ENCODE measurements around the gene NPAS1. TPM values are rescaled to one million over a fixed set of nuclear protein-coding genes. Genes with fewer than 3 reads are reported as not detected.

Gene NPAS1
- total RNA-seq, 2 experiments from 2014 or later = 0.50 TPM; not detected in 1

DNA sequence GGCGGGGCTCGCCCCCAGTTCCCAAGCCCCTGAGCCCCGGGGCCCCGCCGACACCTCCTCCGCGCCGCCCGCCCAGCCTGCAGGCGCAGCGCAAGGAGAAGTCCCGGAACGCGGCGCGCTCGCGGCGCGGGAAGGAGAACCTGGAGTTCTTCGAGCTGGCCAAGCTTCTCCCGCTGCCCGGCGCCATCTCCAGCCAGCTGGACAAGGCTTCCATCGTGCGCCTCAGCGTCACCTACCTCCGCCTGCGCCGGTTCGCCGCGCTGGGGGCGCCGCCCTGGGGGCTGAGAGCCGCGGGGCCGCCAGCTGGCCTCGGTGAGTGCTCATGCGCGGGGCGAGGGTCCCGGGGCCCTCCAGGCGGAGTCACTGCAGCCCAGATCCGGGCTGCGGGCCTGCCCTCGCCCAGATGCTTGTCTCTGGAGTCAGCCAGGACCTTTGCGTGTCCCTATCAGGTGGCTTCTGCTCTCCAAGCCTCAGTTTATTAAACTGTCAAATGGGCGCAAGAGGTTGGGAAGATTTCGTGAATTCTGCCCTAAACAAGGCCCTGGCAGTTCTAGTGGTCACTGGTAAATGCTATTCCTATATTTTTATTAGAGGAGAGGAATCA is 2.0 kb downstream of the NPAS1 start:
- ChIA-PET POLR2A (no interaction called here), CTCF (interaction anchor here (1.3 kb wide), 1 partner anchor 8 kb away, joined by 7 read pairs; no protein-coding TSS in a partner anchor)
- H3K4me1 Mint-ChIP-seq = peaks cover 9% of the 10 kb centered on the region
- no peak overlapping the region for H3K27ac Mint-ChIP-seq
- no peaks in the 10 kb centered on the region for H3K36me3 Mint-ChIP-seq (ENCODE audit: low read depth)
- intact Hi-C loops (cut with DNase I, micrococcal nuclease) = no loop called here
- H3K27me3 Mint-ChIP-seq = peaks cover 41% of the 10 kb centered on the region
- no peaks in the 10 kb centered on the region for H3K9me3 Mint-ChIP-seq (ENCODE audit: low read depth)
- DNase-seq = no peak
- ATAC-seq = no peak
- H3K4me3 Mint-ChIP-seq = no peak overlapping the region

DNA sequence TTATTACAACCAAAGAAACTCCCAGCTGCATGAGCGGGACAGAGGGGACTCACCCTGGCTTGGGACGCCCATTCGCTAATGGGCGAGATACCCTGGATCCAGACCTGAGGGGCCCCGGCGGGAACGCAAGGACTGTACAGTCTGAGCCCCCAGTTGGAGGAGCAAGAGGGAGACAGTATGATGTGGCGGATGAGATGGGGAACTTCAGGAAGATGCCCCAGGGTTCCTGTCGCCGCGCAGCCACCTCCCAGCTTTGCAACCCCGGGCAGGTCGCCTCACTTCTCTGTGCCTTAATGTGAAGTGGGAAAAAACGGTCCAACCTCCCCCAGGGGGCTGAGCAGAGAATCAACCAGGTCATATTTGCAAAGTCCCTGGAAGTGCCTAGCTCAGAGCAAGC is 2.5 kb downstream of the NPAS1 start:
- H3K4me1 Mint-ChIP-seq = peaks cover 9% of the 10 kb centered on the region
- CTCF ChIA-PET = interaction anchor here (1.3 kb wide), 1 partner anchor 9 kb away, joined by 7 read pairs; no protein-coding TSS in a partner anchor
- no peak overlapping the region for H3K27ac Mint-ChIP-seq
- DNase-seq (no peak), ATAC-seq (no peak)
- POLR2A ChIA-PET = no interaction called here
- H3K4me3 Mint-ChIP-seq = no peak overlapping the region
- no peaks in the 10 kb centered on the region for H3K36me3 Mint-ChIP-seq (ENCODE audit: low read depth)
- H3K9me3 Mint-ChIP-seq (ENCODE audit: low read depth) = no peaks in the 10 kb centered on the region
- intact Hi-C loops (cut with DNase I, micrococcal nuclease) = no loop called here
- H3K27me3 Mint-ChIP-seq = peaks cover 41% of the 10 kb centered on the region

DNA sequence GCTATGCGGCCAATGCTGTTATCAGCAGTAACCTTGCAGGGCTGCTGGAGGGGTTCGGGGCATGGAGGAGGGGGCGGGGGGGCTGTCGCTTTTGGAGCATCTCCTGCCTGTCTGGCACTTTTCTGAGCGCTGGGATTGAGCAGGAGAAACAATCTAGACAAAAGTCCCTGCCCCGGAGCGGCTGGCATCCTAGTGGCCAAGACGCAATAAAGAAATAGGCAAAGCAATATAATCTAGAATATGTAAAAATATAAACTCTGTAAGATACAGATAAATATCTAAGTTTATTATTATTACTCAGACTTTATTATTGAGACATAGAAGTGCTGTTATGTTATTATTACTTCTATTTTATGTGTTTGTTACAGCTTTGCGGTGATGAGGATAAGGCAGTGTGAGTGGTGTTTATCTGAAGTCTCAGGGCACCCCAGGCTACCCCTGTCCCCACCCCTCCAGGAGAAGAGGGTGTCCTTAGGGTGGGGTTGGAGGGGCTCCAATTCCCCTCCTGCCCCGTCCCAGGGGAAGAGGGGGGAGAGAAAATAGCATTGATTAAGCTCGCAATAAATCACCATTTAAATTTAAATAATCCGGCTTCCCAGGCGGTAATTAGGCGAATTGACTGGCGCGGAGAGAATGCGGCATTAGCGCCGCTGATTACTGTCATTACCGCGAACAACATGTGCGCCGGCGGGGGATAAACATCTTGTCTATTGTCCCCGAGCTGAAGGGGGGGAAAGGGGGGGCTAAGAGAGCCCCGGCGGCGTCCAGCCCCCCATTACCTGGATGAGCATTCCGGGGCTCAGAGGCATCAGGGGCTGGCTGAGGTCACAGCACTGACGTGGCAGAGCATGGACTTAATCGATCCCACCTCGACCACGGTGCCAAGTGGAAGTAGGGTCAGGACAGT is 3.2 kb downstream of the NPAS1 start:
- no peak for ATAC-seq
- intact Hi-C loops (cut with DNase I, micrococcal nuclease) = no loop called here
- CTCF ChIA-PET = interaction anchor here (0.5 to 4.1 kb wide), 4 partner anchors 9 to 405 kb away, joined by 3 to 22 read pairs (median 5); no protein-coding TSS in a partner anchor
- no peak for DNase-seq
- Mint-ChIP-seq H3K27ac (no peak overlapping the region), H3K4me3 (no peak overlapping the region), H3K36me3 (ENCODE audit: low read depth) (no peaks in the 10 kb centered on the region), H3K4me1 (peaks cover 9% of the 10 kb centered on the region), H3K27me3 (peaks cover 44% of the 10 kb centered on the region), H3K9me3 (ENCODE audit: low read depth) (no peaks in the 10 kb centered on the region)
- POLR2A ChIA-PET = no interaction called here

DNA sequence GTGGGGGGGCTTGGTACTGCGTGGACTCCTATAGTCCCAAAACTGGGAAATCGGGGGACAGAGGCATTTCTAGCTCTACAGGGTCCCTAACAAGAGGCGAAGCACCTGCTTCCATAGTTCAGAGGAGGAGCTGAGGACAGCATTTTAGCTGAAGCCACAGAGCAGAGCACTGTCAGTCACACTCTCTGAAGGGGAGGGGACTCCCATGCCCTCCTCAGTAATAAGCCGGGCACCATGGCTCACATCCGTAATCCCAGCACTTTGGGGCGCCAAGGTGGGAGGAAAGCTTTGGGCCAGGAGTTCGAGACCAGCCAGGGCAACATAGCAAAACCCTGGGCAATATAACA is 3.8 kb downstream of the NPAS1 start:
- peaks cover 9% of the 10 kb centered on the region for H3K4me1 Mint-ChIP-seq
- H3K27me3 Mint-ChIP-seq = peaks cover 46% of the 10 kb centered on the region

DNA sequence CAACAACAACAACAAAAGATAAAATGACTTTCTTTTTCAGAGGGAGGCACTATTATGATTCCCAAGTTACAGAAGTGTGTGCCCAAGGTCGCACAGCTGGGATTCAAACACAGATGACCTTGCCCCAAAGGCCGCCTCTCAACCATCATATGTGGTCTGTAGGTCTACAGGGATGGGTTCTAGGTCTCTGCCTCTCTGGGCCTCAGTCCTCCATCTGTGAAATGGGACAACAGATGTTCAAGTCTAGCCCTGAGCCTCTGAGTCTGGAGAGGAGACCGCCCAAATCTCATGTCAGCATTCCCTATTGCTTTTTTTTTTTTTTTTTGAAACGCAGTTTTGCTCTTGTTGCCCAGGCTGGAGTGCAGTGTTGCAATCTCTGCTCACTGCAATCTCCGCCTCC is 4.9 kb downstream of the NPAS1 start:
- ChIA-PET CTCF (interaction anchor here (1.0 to 4.1 kb wide), 2 partner anchors 11 to 186 kb away, joined by 4 to 22 read pairs; no protein-coding TSS in a partner anchor), POLR2A (no interaction called here)
- intact Hi-C loops (cut with DNase I, micrococcal nuclease) = no loop called here
- H3K36me3 Mint-ChIP-seq (ENCODE audit: low read depth) = no peaks in the 10 kb centered on the region
- DNase-seq = no peak
- peaks cover 44% of the 10 kb centered on the region for H3K27me3 Mint-ChIP-seq
- no peak overlapping the region for H3K27ac Mint-ChIP-seq
- no peak overlapping the region for H3K4me3 Mint-ChIP-seq
- ATAC-seq = no peak
- H3K4me1 Mint-ChIP-seq = peaks cover 7% of the 10 kb centered on the region
- no peaks in the 10 kb centered on the region for H3K9me3 Mint-ChIP-seq (ENCODE audit: low read depth)

More for the DNA sequence above, 3.8 kb downstream of the NPAS1 start:
- no peak overlapping the region for H3K4me3 Mint-ChIP-seq
- ATAC-seq (no peak), DNase-seq (no peak)
- intact Hi-C loops (cut with DNase I, micrococcal nuclease) = no loop called here
- CTCF ChIA-PET = interaction anchor here (1.0 to 4.1 kb wide), 3 partner anchors 10 to 187 kb away, joined by 3 to 22 read pairs (median 4); no protein-coding TSS in a partner anchor
- no peak overlapping the region for H3K27ac Mint-ChIP-seq
- no peaks in the 10 kb centered on the region for H3K36me3 Mint-ChIP-seq (ENCODE audit: low read depth)
- no peaks in the 10 kb centered on the region for H3K9me3 Mint-ChIP-seq (ENCODE audit: low read depth)
- POLR2A ChIA-PET = no interaction called here

DNA sequence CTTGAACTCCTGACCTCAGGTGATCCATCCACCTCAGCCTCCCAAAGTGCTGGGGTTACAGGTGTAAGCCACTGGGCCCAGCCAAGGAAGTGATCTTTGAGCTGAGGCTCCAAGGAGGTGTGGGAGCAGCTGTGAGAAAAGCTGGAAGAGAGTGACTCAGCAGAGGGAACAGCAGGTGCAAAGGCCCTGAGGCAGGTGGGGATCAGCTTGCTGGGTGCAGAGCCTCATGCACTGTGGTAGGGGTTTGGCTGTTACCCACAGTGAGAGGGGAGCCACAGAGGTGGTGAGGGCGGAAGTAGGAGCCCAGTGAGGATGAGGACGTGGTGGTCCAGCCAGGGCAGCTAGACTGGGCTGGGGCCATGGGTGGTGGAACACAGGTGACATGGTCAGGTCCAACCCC is 6.5 kb downstream of the NPAS1 start:
- Mint-ChIP-seq H3K4me3 (no peak overlapping the region), H3K9me3 (ENCODE audit: low read depth) (no peaks in the 10 kb centered on the region), H3K4me1 (peaks cover 6% of the 10 kb centered on the region), H3K27ac (no peak overlapping the region), H3K36me3 (ENCODE audit: low read depth) (no peaks in the 10 kb centered on the region), H3K27me3 (peaks cover 46% of the 10 kb centered on the region)
- ATAC-seq (no peak), DNase-seq (no peak)
- POLR2A ChIA-PET = no interaction called here
- intact Hi-C loops (cut with DNase I, micrococcal nuclease) = no loop called here
- CTCF ChIA-PET = interaction anchor here (0.5 to 4.1 kb wide), 4 partner anchors 13 to 269 kb away, joined by 3 to 22 read pairs (median 3); no protein-coding TSS in a partner anchor

DNA sequence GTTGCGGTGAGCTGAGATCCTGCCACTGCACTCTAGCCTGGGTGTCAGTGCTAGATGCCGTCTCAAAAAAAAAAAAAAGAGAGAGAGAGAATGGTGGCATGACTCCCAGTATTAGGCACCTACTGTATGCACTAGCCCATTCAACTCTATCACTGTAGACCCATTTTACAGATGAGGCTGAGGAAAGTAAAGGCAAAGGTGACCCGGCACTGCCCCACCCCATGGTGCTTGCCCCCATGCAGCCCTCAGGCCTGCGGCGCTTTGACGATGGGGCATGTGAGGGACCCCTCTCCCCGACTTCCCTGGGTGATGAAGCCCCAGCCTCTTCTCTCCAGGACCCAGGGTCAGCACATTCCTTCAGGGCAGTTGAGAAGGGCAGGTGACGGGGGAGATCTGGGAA is 7.3 kb downstream of the NPAS1 start:
- Mint-ChIP-seq H3K36me3 (ENCODE audit: low read depth) (no peaks in the 10 kb centered on the region), H3K27ac (no peak overlapping the region), H3K27me3 (peaks cover 44% of the 10 kb centered on the region), H3K4me3 (no peak overlapping the region), H3K9me3 (ENCODE audit: low read depth) (no peaks in the 10 kb centered on the region), H3K4me1 (peaks cover 5% of the 10 kb centered on the region)
- POLR2A ChIA-PET = no interaction called here
- DNase-seq (no peak), ATAC-seq (no peak)
- CTCF ChIA-PET = interaction anchor here (1.6 to 4.1 kb wide), 2 partner anchors 14 to 219 kb away, joined by 3 to 22 read pairs; no protein-coding TSS in a partner anchor
- intact Hi-C loops (cut with DNase I, micrococcal nuclease) = no loop called here

DNA sequence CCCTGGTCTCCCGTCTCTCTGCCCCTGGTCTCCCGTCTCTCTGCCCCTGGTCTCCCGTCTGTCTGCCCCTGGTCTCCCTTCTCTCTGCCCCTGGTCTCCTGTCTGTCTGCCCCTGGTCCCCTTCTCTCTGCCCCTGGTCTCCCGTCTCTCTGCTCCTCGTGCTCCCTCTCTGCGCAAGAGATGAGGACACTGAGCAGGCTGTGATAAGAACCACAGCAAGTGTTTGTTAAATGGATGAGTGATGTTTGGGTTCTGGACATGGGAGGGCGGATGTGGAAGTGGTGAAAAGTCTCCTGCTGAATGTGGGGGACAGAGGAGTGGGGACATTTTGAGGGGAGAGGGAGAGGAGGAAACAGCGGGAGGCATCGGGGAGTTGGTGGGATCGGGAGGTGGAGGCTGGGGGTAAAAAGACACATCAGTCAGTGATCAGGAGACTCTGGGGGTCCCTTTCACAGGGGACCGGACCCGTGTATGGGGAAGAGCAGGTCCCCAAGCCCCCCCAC is 8.0 kb downstream of the NPAS1 start:
- H3K36me3 Mint-ChIP-seq (ENCODE audit: low read depth) = no peaks in the 10 kb centered on the region

DNA sequence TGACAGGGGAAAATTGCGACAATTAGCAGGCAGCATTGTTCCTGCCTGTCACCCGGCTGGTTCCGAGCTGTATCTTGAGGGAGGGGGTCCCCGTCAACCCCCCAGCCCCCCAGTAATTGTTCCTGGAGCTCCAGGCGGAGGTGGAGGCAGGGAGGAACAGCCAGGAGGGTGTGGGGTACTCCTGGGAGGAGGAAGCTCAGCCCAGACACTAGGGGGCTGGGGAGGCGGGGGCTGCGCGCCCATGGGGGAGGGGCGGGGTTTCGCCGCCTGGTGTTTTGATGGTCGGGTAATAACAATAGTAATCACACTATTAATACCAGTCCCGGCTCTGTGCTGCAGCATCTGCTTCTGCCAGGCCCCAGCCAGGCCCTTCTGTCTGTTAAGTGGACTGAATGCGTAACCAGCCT is 8.6 kb downstream of the NPAS1 start:
- intact Hi-C loops (cut with DNase I, micrococcal nuclease) = no loop called here
- Mint-ChIP-seq H3K27ac (no peak overlapping the region), H3K36me3 (ENCODE audit: low read depth) (no peaks in the 10 kb centered on the region), H3K4me1 (peaks cover 6% of the 10 kb centered on the region), H3K27me3 (peaks cover 34% of the 10 kb centered on the region), H3K4me3 (no peak overlapping the region), H3K9me3 (ENCODE audit: low read depth) (no peaks in the 10 kb centered on the region)
- DNase-seq = no peak
- ATAC-seq = no peak
- CTCF ChIA-PET = interaction anchor here (1.1 kb wide), 1 partner anchor 15 kb away, joined by 6 read pairs; no protein-coding TSS in a partner anchor
- POLR2A ChIA-PET = no interaction called here

More for the DNA sequence above, 8.0 kb downstream of the NPAS1 start:
- intact Hi-C loops (cut with DNase I, micrococcal nuclease) = no loop called here
- Mint-ChIP-seq H3K9me3 (ENCODE audit: low read depth) (no peaks in the 10 kb centered on the region), H3K27ac (no peak overlapping the region), H3K27me3 (peaks cover 39% of the 10 kb centered on the region), H3K4me3 (no peak overlapping the region), H3K4me1 (peaks cover 8% of the 10 kb centered on the region)
- DNase-seq (no peak), ATAC-seq (no peak)
- ChIA-PET CTCF (no interaction called here), POLR2A (no interaction called here)

DNA sequence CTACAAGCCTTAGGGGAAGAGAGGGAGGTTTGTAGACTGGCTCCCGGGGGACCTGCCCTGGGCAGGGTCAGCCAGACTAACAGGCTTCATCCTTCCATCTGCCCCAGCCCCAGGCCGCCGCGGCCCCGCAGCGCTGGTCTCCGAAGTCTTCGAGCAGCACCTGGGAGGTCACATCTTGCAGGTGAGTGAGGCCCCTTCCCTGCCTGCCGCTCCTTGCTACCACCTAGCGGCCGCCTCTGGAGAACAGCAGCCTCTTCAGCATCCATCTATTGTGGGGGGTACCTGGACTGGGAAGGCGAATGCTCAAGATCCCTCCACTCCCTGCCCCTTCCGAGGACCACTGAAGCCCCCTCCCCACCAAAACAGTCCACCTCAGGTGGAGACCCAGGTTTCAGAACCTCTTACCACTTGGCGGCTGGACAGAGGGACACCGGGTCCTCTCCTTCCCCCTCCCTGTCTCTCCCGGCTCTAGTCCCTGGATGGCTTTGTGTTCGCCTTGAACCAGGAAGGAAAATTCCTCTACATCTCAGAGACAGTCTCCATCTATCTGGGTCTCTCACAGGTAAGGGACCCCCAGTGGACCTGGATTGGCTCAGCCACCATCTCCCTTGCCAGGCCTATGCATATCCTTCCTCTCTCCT is 12.7 kb downstream of the NPAS1 start:
- Mint-ChIP-seq H3K4me1 (peaks cover 22% of the 10 kb centered on the region), H3K9me3 (ENCODE audit: low read depth) (no peaks in the 10 kb centered on the region), H3K27ac (no peak overlapping the region), H3K36me3 (ENCODE audit: low read depth) (no peaks in the 10 kb centered on the region), H3K27me3 (peaks cover 20% of the 10 kb centered on the region), H3K4me3 (no peak overlapping the region)
- ChIA-PET CTCF (interaction anchor here (0.7 kb wide), 1 partner anchor 238 kb away, joined by 3 read pairs; no protein-coding TSS in a partner anchor), POLR2A (no interaction called here)
- intact Hi-C loops (cut with DNase I, micrococcal nuclease) = loop anchor here (1.0 to 10.0 kb wide), 2 partner anchors 19 to 213 kb away; no protein-coding TSS in a partner anchor
- ATAC-seq (peak; percentile 28), DNase-seq (peak; percentile 80)
